ENCODE data around the gene TRPC4AP.

GRCh38 chr20:35013421-35014411 lies 78.9 kb downstream of the TRPC4AP start:
- TF ChIP-seq YY1 (IDR thresholded peaks at IDR 0.05; ENCODE audit: insufficient read depth, insufficient read length): no peak
- TF ChIP-seq ZNF274 (IDR thresholded peaks at IDR 0.05; ENCODE audit: low read depth, low read length): no peak
- no peak for TF ChIP-seq SUZ12 (IDR thresholded peaks at IDR 0.05; ENCODE audit: extremely low read depth, insufficient read depth, insufficient read length)

Measured in NT2/D1 (cell line).